Cerebellar cortex (tissue), 1 donor: ENCODE results near the gene FRMD8.

Source experiments
- DNase-seq: peaks from one replicate; pipeline ENCODE4 v3.0.0-alpha.2; 2015; ENCODE audit warnings: low spot score

FRMD8 gene

DNA sequence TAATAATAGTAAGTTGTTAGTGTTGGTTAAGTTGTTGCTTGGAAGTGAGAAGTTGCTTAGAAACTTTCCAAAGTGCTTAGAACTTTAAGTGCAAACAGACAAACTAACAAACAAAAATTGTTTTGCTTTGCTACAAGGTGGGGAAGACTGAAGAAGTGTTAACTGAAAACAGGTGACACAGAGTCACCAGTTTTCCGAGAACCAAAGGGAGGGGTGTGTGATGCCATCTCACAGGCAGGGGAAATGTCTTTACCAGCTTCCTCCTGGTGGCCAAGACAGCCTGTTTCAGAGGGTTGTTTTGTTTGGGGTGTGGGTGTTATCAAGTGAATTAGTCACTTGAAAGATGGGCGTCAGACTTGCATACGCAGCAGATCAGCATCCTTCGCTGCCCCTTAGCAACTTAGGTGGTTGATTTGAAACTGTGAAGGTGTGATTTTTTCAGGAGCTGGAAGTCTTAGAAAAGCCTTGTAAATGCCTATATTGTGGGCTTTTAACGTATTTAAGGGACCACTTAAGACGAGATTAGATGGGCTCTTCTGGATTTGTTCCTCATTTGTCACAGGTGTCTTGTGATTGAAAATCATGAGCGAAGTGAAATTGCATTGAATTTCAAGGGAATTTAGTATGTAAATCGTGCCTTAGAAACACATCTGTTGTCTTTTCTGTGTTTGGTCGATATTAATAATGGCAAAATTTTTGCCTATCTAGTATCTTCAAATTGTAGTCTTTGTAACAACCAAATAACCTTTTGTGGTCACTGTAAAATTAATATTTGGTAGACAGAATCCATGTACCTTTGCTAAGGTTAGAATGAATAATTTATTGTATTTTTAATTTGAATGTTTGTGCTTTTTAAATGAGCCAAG lies 38.9 kb downstream of the FRMD8 start:
- peak; percentile 78 for DNase-seq

DNA sequence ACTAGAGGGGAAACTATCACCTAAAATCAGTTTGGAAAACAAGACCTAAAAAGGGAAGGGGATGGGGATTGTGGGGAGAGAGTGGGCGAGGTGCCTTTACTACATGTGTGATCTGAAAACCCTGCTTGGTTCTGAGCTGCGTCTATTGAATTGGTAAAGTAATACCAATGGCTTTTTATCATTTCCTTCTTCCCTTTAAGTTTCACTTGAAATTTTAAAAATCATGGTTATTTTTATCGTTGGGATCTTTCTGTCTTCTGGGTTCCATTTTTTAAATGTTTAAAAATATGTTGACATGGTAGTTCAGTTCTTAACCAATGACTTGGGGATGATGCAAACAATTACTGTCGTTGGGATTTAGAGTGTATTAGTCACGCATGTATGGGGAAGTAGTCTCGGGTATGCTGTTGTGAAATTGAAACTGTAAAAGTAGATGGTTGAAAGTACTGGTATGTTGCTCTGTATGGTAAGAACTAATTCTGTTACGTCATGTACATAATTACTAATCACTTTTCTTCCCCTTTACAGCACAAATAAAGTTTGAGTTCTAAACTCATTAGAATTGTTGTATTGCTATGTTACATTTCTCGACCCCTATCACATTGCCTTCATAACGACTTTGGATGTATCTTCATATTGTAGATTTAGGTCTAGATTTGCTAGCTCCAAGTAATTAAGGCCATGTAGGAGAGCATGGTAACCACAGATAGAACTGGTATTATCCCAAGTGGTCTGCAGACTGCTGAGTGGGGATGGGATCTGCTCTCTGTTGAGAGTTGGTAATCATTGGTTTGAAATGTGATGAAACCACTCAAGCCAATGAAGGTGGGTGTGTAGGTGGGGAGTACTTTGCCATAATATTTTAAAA lies 39.8 kb downstream of the FRMD8 start:
- peak; percentile 66 for DNase-seq

DNA sequence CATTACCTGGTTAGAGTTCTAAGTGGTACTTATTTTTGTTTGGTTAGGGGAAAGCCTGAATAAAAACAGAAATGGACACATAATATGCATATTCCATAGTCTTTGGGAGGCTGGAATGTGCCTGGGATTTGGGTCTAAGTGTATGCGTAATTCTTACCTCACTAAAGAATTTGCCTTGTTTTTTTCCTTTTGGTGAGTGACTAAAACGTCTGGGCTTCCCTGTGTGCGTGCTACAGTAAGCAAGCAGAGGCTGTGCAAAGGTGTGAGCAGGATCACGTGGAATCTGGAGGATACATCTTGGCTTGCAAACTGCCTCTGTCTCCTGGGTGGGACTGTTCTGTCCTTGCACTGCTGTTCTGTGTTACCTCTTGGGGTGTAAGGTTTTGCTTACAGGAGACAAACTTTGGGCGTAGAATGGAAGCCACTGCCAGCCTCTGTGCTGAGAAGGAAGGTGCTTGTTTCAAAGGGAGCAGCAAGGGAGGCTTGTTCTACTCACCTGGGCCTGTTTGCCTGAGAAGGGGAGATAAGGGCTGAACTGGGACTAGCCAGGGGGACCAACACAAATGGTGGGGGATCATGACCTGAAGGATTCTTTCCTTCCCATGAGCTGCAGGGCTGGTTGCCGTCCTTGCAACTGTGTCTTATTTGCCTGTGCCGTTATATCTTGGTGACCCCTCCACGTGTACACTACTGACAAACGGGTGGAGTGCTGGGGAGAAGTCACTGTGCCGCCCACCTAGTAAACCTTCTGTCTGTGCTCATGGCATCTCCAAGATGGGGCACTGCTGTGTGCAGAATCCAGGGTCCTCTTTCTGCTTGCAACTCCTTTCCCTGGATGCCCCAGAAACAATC lies 40.6 kb downstream of the FRMD8 start:
- peak; percentile 88 for DNase-seq

DNA sequence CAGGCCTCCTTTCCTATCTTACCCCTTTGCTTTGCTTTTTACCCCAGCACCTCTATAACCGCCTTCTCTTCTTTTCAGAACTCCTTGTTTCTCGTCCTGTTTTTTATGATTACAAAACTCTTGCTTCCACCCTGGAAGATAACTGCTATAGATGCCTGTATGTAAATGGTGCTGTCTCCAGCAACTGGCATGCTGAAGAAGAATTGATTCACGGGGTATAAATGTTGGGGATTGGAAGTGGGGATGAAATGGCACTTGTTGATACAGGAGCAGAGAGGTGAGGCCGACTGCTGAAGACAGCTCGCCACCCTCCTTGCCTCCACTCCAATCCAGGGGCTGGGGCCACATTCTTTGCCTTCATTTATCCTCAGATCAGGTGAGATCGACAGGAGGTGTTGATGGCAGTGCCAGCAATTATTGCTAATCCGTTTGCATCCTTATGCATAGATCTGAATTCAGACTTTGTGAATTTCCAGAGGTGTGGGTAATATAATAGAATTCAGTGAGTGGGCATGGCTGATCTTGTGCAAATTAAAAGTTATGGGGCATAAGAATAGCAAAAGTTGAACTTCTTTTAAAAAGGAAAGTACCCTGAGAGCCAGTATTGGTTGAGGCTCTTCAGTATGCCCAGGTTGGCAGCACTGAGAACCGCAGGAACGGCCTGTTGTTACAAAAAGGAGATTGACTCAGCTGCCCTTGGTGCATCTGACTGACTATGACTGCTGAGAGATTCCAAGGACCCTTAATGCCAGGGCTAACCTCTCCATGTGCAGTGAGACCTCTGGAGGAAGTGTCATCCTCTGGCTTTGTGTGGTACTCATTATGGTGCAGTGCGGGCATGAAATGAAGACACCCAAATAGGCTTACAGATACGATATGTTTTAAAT lies 41.5 kb downstream of the FRMD8 start:
- peak; percentile 73 for DNase-seq

DNA sequence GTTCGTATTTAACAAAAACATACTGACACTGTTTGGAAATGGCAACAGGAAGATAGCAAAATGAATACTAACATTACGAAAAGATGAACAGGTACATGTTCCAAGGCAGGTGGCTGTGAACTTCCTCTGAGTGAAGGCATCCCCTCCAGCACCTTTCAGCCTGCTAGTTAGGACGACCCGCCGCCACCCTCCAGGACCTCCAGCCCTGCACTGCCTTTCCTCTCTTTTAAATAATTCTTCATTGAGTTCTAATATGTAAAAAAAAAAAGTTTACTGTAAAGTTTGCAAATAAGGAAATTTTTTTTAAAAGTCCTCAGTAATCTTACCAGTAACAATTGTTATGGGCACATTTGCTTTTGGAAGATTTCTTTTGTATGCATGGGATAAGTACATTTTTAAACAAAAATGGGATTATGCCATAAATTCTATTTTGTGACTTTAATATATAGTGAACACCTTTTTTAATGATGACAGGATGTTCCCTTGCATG lies 42.2 kb downstream of the FRMD8 start:
- DNase-seq = no peak

DNA sequence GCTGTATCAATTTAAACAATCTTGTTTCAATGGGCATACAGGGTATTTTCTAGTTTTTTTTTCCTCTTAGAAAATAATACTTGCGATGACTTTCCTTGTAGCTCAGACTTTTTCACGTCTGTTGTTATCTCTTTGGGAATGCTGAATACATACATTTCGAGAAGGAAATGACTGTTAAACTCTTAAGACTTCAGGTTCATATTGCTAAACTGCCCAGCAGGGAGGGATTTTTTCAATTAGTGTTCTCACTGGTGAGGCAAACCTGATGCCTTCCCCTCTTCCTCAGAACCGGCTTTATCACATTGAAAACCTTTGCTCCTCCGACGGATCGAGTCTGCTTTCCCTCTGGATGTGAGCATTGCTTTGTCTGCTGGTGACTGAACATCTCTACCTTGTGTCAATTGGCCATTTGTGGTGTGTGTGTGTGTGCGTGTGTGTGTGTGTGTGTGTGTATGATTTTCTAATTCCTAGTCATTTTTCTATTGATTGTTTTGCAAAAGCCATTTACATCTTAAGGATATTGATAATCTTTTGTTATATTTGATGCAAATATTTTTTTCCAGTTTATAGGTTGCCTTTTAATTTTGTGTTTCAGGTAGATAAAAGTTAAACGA lies 42.7 kb downstream of the FRMD8 start:
- DNase-seq = peak; percentile 80

DNA sequence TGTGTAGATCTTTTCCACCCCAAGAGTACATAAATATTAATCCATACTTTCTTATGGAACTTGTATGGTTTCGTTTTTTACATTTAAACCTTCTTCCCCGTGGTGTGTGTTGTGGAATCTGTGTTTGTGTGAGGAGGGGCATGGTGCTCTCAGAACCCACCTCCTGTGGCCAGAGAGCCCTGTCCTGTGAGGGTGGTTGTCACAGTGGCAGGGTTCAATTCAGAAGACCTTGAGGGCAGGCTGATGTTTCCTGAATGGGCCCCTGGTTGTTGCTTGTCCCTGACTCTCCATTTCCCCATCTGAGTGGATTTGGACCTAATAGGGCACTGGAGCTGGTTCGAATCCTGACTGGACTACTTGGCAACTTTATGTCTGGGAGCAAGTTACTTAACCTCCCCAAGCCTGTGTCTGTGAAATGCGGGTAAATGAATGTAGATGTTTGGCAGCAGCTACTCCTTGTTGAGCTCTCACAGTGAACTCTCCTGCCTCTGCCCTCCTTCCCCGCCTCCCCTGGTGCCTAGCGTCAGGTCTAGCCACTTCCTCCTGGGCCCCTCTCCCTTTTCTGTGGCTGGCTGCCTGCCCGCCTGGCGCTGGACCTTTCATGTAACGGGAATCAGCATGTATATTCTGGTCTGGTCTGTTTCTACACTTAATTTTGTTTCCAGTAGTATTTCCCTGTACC lies 43.4 kb downstream of the FRMD8 start:
- DNase-seq = peak; percentile 77

DNA sequence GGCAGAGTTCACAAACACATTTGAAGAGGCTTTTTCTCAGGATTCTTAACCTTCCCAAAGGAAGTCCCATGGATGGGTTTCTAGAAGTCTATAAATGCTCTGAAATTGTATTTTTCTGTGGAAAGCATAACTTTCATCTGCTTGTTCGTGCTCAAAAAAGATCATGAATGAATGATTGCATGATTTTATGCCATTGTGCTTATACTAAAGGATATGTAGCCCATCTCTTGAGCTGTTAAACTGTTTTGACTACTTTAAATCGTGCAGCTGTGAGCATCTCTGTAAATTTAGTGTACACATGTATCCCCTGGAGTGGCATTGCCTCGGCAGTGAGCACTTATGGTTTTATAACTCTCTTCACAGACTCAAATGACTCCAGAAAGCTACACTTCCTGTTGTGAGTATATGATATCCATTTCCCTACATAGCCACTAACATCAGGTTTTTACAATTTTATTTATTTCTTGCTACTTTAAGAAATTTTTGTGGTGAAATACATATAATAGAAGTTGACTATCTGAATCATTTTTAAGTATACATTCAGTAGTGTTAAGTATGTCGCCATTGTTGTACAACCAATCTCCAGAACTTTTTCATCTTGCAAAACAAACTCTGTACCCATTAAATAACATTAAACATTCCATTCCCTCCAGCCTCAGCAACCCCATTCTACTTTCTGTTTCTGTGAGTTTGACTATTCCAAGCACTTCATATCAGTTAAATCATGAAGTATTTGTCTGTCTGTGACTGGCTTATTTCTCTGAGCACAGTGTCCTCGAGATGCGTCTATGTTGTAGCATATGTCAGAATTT lies 44.2 kb downstream of the FRMD8 start:
- peak; percentile 56 for DNase-seq

DNA sequence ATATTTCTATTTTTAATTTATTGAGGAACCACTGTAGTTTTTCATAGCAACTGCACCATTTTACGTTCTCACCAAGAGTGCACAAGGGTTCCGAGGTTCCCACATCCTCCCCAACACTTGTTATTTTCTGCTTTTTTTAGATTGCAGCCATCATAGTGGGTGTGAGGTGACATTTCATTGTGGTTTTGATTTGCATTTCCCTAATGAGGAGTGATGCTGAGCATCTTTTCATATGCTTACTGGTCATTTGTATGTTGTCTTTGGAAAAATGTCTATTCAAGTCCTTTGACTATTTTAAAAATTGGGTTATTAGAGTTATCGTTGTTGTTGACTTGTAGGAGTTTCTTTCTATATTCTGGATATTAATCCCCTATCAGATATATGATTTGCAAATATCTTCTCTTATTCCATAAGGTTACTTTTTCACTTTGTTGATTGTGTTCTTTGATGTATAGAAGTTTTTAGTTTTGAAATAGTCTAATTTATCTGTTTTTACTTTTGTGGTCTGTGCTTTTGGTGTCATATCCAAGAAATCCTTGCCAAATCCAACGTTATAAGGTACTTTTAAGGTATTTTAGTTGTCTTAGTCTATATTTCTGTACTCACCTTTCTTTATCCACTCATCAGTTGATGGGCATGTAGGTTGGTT lies 45.1 kb downstream of the FRMD8 start:
- peak; percentile 30 for DNase-seq

DNA sequence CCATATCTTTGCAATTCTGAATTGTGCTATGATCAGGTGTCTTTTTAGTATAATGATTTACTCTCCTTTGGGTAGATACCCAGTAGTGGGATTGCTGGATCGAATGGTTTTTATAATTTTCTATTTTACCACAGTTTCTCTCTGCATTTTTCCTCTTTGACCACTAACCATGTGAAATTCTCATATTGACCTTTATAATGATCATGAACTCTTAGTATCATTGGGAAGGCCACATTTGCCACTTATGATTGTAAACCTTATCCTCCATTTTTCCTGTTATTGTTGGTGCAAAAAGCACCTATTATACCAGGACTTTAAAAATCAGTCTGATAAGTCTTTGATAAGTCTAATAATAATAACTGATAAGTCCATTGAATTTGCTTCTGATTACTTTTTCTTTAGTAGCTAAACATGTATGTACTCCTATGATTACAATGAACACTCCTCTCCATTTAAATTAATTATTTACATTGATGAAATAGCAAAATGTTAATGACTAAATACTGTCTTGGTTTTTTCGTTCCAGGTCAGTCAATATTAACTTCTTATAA lies 45.7 kb downstream of the FRMD8 start:
- DNase-seq = no peak

DNA sequence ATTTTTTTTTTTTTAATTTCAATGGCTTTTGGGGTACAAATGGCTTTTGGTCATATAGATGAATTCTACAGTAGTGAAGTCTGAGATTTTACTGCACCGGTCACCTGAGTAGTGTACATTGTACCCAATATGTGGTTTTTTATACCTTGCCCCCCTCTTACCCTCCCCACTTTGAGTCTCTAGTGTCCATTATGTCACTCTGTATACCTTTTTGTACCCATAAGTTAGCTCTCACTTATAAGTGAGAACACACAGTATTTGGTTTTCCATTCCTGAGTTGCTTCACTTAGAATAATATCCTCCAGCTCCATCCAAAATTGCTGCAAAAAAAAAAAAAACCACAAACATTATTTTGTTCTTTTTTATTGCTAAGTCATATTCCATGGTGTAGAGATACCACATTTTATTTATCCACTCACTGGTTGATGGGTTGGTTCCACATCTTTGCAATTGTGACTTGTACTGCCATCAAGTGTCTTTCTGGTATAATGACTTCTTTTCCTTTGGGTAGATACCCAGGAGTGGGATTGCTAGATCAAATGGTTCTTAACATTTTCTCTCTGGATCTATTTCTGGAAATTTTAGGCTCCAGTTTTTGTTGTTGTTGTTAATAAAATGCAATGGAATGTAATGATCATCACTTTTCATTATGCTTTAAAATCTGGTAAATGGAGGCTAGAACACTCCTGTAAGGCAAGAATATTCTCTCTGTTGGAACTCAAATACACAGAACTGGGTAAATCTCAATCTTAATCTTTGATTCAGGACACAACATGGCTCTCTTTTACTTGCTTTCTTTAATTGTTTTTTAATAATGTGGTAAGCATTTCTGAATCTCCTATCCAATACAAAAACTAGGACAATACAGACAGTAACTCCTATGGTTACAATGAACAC lies 46.5 kb downstream of the FRMD8 start:
- peak; percentile 78 for DNase-seq

DNA sequence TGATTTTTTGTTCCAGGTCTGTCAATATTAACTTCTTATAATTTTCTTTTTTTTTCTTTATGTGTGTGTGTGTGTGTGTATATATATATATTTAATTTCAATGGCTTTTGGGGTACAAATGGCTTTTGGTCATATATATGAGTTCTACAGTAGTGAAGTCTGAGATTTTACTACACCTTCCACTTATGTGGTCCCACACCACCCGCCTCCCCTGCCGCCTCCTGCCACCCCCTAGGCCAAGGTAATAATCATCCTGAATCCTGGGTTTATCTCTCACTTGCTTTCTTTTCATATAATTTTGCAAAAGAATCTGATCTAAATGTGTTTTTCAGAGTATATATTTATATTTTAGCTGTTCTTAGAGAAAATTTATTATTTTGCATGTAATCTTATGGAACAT lies 47.2 kb downstream of the FRMD8 start:
- DNase-seq = no peak

DNA sequence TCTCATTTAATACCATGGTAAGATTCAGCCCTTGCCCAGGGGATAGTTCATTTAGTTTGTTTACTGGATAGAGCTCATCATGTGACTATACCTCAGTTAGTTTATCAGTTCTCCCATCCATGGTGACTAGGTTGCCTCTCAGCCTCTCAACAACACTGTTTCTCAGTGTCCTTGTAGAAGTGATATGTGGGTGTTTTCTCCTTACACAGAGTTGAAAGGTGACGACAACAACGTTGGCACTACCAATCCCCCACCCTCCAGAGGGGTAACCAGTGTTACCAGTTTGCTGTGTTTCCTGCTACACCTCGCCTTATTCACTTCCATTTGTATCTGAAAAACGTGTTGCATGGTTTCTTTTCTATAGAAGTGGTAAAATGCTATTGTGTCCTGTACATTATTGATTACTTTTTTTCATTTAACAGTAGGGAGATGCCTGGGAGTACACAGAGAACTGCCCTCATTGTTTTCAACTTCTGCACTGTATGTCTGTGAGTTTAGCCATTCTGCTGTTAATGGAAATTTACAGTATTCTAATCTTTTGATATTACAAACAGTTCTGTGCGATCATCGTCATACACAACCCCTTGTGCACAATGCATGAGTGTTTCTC lies 47.7 kb downstream of the FRMD8 start:
- DNase-seq = peak; percentile 18

DNA sequence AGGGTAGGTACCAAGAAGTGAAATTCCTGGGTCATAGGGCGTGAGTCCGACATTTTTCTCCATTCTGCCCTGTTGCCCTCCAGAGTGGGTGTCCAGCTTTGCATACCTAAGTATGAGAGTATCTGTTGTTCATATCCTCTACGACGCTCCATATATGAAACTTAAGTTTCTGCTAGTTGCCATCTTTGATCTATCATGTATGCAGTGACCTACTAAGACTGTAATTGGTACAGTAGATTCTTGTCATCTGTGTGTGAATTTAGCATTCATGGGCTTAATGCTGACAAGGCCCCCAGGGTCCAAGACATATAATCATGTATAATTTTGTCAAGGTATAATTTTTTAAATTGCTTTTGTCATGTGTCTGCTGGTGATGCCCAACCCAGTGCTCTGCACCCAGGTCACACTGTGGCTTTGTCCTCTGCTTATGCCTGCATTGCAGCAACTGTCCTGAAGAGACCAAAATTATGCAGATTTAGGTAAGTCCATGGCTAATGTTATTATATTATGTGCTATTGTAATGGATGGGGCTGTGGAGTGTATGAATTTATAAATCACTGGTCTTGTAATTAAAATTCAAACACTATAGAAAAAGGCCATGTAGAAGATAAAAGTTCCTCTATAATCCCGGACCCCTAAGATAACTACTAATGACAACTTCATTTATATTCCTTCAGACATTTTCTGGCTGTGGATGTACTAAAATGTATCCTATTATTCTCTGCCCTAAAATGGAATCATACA lies 48.4 kb downstream of the FRMD8 start:
- peak; percentile 14 for DNase-seq

DNA sequence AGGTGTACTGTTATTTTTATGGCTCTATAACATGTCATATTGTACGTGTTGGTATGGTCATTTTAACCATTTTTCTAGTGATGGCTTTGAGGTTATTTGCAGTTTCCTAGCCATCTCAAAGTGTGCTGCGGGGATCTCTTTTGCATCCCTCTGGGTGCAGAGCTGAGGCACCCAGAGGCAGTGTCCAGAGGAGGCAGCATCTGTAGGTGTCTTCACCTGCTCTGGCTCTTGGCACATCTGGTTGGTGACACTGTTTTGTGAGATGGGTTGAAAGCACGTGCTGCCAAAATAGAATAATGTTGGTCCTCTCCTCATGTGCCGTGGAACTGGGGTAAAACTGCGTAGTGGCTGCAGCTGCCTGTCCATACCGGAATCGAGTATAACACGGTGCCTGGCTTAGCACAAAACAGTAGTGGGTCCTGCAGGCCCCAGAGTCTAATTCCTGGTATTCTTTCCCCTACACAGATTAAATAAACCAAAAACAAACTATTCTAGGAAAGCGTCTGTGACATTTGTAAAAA lies 49.0 kb downstream of the FRMD8 start:
- DNase-seq = peak; percentile 11

DNA sequence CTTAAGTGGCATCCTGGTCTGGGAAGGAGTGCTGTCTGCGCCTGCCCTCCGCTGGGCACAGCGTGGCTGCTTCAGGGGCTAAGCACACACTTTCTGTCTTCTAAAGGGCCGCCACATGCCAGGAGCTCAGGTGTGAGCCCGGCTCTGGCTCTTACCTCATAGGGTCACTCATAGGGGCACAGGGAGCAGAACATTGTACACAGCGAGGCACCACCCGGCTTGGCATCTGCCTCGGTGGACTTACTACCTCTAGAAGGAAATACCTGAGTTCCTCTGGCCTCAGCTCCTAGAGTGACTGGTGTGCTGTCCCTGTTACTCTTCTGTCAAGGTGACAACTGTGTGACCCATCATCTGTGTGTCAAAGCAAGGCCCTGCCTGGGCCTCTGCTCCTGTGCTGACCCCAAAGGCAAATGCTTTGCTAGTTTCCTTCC lies 49.6 kb downstream of the FRMD8 start:
- DNase-seq = peak; percentile 28
